Urinary bladder (tissue), 4 donors: Measurements from ENCODE around the gene PEX13. TPM values are rescaled to one million over a fixed set of nuclear protein-coding genes. Genes with fewer than 3 reads are reported as not detected.
A peak's percentile ranks its signal among the peaks of the same experiment; 100 is the strongest.

ENCODE experiments used
- DNase-seq: peaks from one replicate; pipeline ENCODE4 v3.0.0-alpha.2; 2015; ENCODE audit errors: extremely low spot score
- H3K27ac ChIP-seq: one replicate; pipeline ENCODE4 v1.5.1; 2013; ENCODE audit warnings: low read depth, mild to moderate bottlenecking, moderate library complexity
- H3K36me3 ChIP-seq: one replicate; pipeline ENCODE4 v1.6.1; 2013; ENCODE audit warnings: mild to moderate bottlenecking, moderate library complexity; ENCODE audit not compliant: insufficient read depth
- H3K4me1 ChIP-seq: one replicate; pipeline ENCODE4 v1.6.1; 2013; ENCODE audit warnings: mild to moderate bottlenecking, moderate library complexity; ENCODE audit not compliant: insufficient read depth
- H3K4me3 ChIP-seq: one replicate; pipeline ENCODE4 v1.5.1; 2013; ENCODE audit warnings: low read depth, low read length
- WGBS: extraction: QIAGEN DNeasy Blood & Tissue Kit; methylation state at CpG from one replicate; pipeline ENCODE4 v1.1.7; 2013; 5-methylcytosine and 5-hydroxymethylcytosine counted together
- polyA plus RNA-seq: library from polyadenylated mRNA; stranded (reverse); fragments of 200-250 nt; gene quantifications from one replicate; pipeline ENCODE4 v1.2.3, GENCODE V29; 2013
- small RNA-seq: library from RNA; depleted of rRNA; stranded (forward); fragments of <200 nt; gene quantifications from one replicate; pipeline ENCODE3, GENCODE V24; 2014
- total RNA-seq: library from RNA; depleted of rRNA; stranded (reverse); fragments of >200 nt; gene quantifications from one replicate; pipeline ENCODE4 v1.2.3, GENCODE V29; 2014
- donor health status: healthy with polysubstance abuse.
- donor health status: healthy.

PEX13 gene
- total and polyA plus RNA-seq, 2 donors = 12.9 to 53.6 TPM

GRCh38 chr2:61065714-61066709 is 48.5 kb downstream of the PEX13 start, which contains the start of gene SANBR:
TSS of gene SANBR (plus strand) at chr2:61065871. CDS start at chr2:61070351, 4,480 bp downstream.
- DNase-seq = peak; percentile 62
- Histone ChIP-seq H3K4me1 (no peaks in the 10 kb centered on the region), H3K4me3 (peak within 1 kb of the TSS; percentile 97), H3K27ac (peak within 1 kb of the TSS; percentile 84), H3K36me3 (peaks cover 2% of the 10 kb centered on the region)
- under 1% methylated on average over 110 of the region's 112 CpGs for WGBS

- Histone ChIP-seq H3K27ac (no peak overlapping the region), H3K36me3 (peaks cover 2% of the 10 kb centered on the region), H3K4me1 (no peaks in the 10 kb centered on the region), H3K4me3 (no peak overlapping the region)
- WGBS = 100% methylated on average over 1 of the region's 1 CpG
- no peak for DNase-seq
Measured at GRCh38 chr2:61074100-61074499, 56.6 kb downstream of the PEX13 start.

- 97% methylated on average over 1 of the region's 1 CpG for WGBS
- Histone ChIP-seq H3K36me3 (no peaks in the 10 kb centered on the region), H3K4me1 (no peaks in the 10 kb centered on the region), H3K27ac (no peak overlapping the region), H3K4me3 (no peak overlapping the region)
- DNase-seq = no peak
Measured at GRCh38 chr2:61085883-61086282, 68.4 kb downstream of the PEX13 start.

- Histone ChIP-seq H3K4me3 (no peak overlapping the region), H3K27ac (no peak overlapping the region), H3K4me1 (no peaks in the 10 kb centered on the region), H3K36me3 (no peaks in the 10 kb centered on the region)
- DNase-seq = no peak
Measured at GRCh38 chr2:61089797-61090196, 72.3 kb downstream of the PEX13 start.

GRCh38 chr2:61090386-61090921 is 72.9 kb downstream of the PEX13 start:
- no peaks in the 10 kb centered on the region for H3K4me1 ChIP-seq
- H3K36me3 ChIP-seq = no peaks in the 10 kb centered on the region
- H3K4me3 ChIP-seq = no peak overlapping the region
- 96% methylated on average over 5 of the region's 5 CpGs for WGBS
- DNase-seq = no peak
- no peak overlapping the region for H3K27ac ChIP-seq

GRCh38 chr2:61091485-61091884 is 74.0 kb downstream of the PEX13 start:
- WGBS = 96% methylated on average over 8 of the region's 8 CpGs
- Histone ChIP-seq H3K36me3 (no peaks in the 10 kb centered on the region), H3K4me1 (no peaks in the 10 kb centered on the region), H3K4me3 (no peak overlapping the region), H3K27ac (no peak overlapping the region)
- no peak for DNase-seq

- Histone ChIP-seq H3K4me3 (no peak overlapping the region), H3K27ac (no peak overlapping the region), H3K36me3 (no peaks in the 10 kb centered on the region), H3K4me1 (no peaks in the 10 kb centered on the region)
- no peak for DNase-seq
- over 99% methylated on average over 3 of the region's 3 CpGs for WGBS
Measured at GRCh38 chr2:61096438-61096837, 78.9 kb downstream of the PEX13 start.

- Histone ChIP-seq H3K27ac (no peak overlapping the region), H3K36me3 (peaks cover 7% of the 10 kb centered on the region), H3K4me3 (no peak overlapping the region), H3K4me1 (no peaks in the 10 kb centered on the region)
- WGBS = 95% methylated on average over 4 of the region's 4 CpGs
- no peak for DNase-seq
Measured at GRCh38 chr2:61100801-61101200, 83.3 kb downstream of the PEX13 start.

Small RNAs within 50 kb of the gene (small RNA-seq; reads per million reads assigned to genes)
- gene RNA5SP95 = not detected

Other genes starting within 250 kb of the PEX13 start
- gene REL, start 136.1 kb upstream of the PEX13 start, total RNA-seq = 25.1 TPM
- gene REL, start 136.1 kb upstream of the PEX13 start, polyA plus RNA-seq = 4.0 TPM
- 14.6 TPM for gene PUS10, start 535 bp downstream of the PEX13 start, total RNA-seq
- gene PUS10, start 535 bp downstream of the PEX13 start, polyA plus RNA-seq = 3.1 TPM
- 51.2 TPM for gene SANBR, start 48.2 kb downstream of the PEX13 start, total RNA-seq
- gene SANBR, start 48.2 kb downstream of the PEX13 start, polyA plus RNA-seq = 3.3 TPM
- 7.2 TPM for gene C2orf74, start 144.5 kb downstream of the PEX13 start, total RNA-seq
- gene C2orf74, start 144.5 kb downstream of the PEX13 start, polyA plus RNA-seq = 22.6 TPM